Gastrocnemius medialis (tissue), 4 donors: Measurements from ENCODE around the gene IL6.

Experiments used
- CTCF ChIP-seq, 5 experiments: fragments of 450-650 bp in 3 of 5; fragments of 200-600 bp in 2 of 5; sonication (generic) in 2 of 5; IDR thresholded peaks in 4 of 5; conservative IDR thresholded peaks in 1 of 5; 1 replicate in 4 of 5; 2 replicates in 1 of 5; pipeline ENCODE4 v1.5.1; 2016 to 2019; ENCODE audit warnings: antibody characterized with exemption in 5 of 5, mild to moderate bottlenecking in 3 of 5, moderate library complexity in 3 of 5
- POLR2A ChIP-seq, 2 donors: fragments of 450-650 bp; IDR thresholded peaks; one replicate each; pipeline ENCODE4 v1.6.1; 2017; ENCODE audit warnings: antibody characterized with exemption in 2 of 2, mild to moderate bottlenecking in 2 of 2, moderate library complexity in 2 of 2

- TF ChIP-seq POLR2A (IDR thresholded peaks at IDR 0.05) (no peak), CTCF (IDR thresholded peaks at IDR 0.05 in 4 of 5, conservative IDR thresholded peaks at IDR 0.05 in 1 of 5) (no peak)
Measured at GRCh38 chr7:22757338-22757994, 30.5 kb downstream of the IL6 start.
